Sigmoid colon (tissue), 7 donors: ENCODE results near the gene ORC1. TPM values are rescaled to one million over a fixed set of nuclear protein-coding genes. Genes with fewer than 3 reads are reported as not detected.

ENCODE experiments used
- DNase-seq: peaks from one replicate; pipeline ENCODE4 v3.0.0-alpha.2; 2019
- H3K27ac ChIP-seq, 4 donors: fragments of 200-600 bp; sonication (generic); one replicate each; pipeline ENCODE4 v1.5.1; 2016 to 2019; ENCODE audit warnings: mild to moderate bottlenecking in 1 of 4
- H3K27me3 ChIP-seq, 3 donors: fragments of 200-600 bp; sonication (generic); one replicate each; pipeline ENCODE4 v1.5.1; 2019; ENCODE audit warnings: mild to moderate bottlenecking in 1 of 3
- H3K36me3 ChIP-seq, 4 donors: fragments of 200-600 bp; sonication (generic); one replicate each; pipeline ENCODE4 v1.5.1; 2016 to 2019
- H3K4me1 ChIP-seq, 4 donors: fragments of 200-600 bp; sonication (generic); one replicate each; pipeline ENCODE4 v1.5.1; 2017 to 2019
- H3K4me3 ChIP-seq, 4 donors: fragments of 200-600 bp; sonication (generic); one replicate each; pipeline ENCODE4 v1.5.1; 2017 to 2019; ENCODE audit warnings: mild to moderate bottlenecking in 2 of 4, moderate library complexity in 1 of 4
- H3K9me3 ChIP-seq, 4 donors: fragments of 200-600 bp in 3 of 4; sonication (generic) in 3 of 4; one replicate each; pipeline versions ENCODE4 v1.5.1 to v1.6.1; 2013 to 2019
- EP300 ChIP-seq, 4 donors: sonication (generic); formaldehyde crosslinking; IDR thresholded peaks; one replicate each; pipeline ENCODE4 v1.6.1; 2017; ENCODE audit warnings: antibody characterized with exemption in 4 of 4
- POLR2A ChIP-seq, 2 donors: fragments of 450-650 bp; IDR thresholded peaks; one replicate each; pipeline ENCODE4 v1.6.1; 2016; ENCODE audit warnings: antibody characterized with exemption in 2 of 2, mild to moderate bottlenecking in 2 of 2, moderate library complexity in 2 of 2
- POLR2AphosphoS5 ChIP-seq, 4 donors: sonication (generic); formaldehyde crosslinking; IDR thresholded peaks; one replicate each; pipeline ENCODE4 v1.6.1; 2017; ENCODE audit warnings: antibody characterized with exemption in 4 of 4
- WGBS, 2 donors: extraction: QIAGEN DNeasy Blood & Tissue Kit; methylation state at CpG; one replicate each; pipeline ENCODE4 v1.1.7; 2013; 5-methylcytosine and 5-hydroxymethylcytosine counted together
- intact Hi-C: fragments of 100-400 bp; cut with DNase I; formaldehyde crosslinking; loops from one replicate; pipeline ENCODE4 v1.15.1; 2023
- polyA plus RNA-seq, 3 donors: library from polyadenylated mRNA; stranded (reverse); fragments of 200-250 nt; gene quantifications; one replicate each; pipeline ENCODE4 v1.2.3, GENCODE V29; 2013
- total RNA-seq, 4 donors: library from RNA; depleted of rRNA; stranded (reverse); fragments of >200 nt; gene quantifications; one replicate each; pipeline ENCODE4 v1.1.0, GENCODE V29; 2016
- TF ChIP-seq, protein P1 (sequence below), 4 experiments: fragments of 450-650 bp in 3 of 4; fragments of 200-600 bp in 1 of 4; IDR thresholded peaks; one replicate each; pipeline ENCODE4 v1.5.1; 2016 to 2019; ENCODE audit warnings: antibody characterized with exemption in 4 of 4, mild to moderate bottlenecking in 3 of 4, moderate library complexity in 2 of 4
- donor health status: healthy with polysubstance abuse.
- donor health status: Bipolar disorder and iron deficiency.
- donor health status: healthy.

The ORC1 gene
- total and polyA plus RNA-seq, 7 donors: 0.36 to 6.1 (median 1.2) TPM; not detected in 2

DNA sequence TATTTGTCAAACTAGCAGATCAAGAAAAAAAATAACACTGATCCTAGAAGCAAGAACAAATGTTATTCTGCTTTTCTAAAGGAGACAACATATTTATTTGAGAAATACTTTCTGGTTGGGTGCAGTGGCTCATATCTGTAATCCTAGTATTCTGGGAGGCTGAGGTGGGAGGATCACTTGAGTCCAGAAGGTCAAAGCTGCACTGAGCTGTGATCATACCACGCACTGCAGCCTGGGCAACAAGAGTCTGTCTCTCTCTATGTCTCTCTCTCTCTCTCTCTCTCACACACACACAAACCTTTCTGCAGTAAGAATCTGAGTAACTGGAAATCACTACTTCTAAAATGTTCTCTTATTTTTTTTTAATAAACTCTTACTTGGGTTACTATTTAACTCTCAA is 31.4 kb upstream of the ORC1 start:
- H3K36me3 ChIP-seq: peaks cover 13 to 96% (median 27%) of the 10 kb centered on the region in 4 donors
- TF ChIP-seq EP300 (IDR thresholded peaks at IDR 0.05) (no peak), POLR2A (IDR thresholded peaks at IDR 0.05) (no peak), POLR2AphosphoS5 (IDR thresholded peaks at IDR 0.05) (no peak)
- TF ChIP-seq, protein P1, sequence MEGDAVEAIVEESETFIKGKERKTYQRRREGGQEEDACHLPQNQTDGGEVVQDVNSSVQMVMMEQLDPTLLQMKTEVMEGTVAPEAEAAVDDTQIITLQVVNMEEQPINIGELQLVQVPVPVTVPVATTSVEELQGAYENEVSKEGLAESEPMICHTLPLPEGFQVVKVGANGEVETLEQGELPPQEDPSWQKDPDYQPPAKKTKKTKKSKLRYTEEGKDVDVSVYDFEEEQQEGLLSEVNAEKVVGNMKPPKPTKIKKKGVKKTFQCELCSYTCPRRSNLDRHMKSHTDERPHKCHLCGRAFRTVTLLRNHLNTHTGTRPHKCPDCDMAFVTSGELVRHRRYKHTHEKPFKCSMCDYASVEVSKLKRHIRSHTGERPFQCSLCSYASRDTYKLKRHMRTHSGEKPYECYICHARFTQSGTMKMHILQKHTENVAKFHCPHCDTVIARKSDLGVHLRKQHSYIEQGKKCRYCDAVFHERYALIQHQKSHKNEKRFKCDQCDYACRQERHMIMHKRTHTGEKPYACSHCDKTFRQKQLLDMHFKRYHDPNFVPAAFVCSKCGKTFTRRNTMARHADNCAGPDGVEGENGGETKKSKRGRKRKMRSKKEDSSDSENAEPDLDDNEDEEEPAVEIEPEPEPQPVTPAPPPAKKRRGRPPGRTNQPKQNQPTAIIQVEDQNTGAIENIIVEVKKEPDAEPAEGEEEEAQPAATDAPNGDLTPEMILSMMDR (IDR thresholded peaks at IDR 0.05): no peak
- no peaks in the 10 kb centered on the region for H3K27me3 ChIP-seq
- H3K9me3 ChIP-seq: no peaks in the 10 kb centered on the region
- no peak for DNase-seq
- intact Hi-C loops: no loop called here
- H3K27ac ChIP-seq: no peak overlapping the region
- peaks cover 0 to 3% (median 0%) of the 10 kb centered on the region in 4 donors for H3K4me1 ChIP-seq
- H3K4me3 ChIP-seq: no peak overlapping the region
- WGBS, 2 donors: 98 to 100% methylated on average over 1 of the region's 1 CpG

DNA sequence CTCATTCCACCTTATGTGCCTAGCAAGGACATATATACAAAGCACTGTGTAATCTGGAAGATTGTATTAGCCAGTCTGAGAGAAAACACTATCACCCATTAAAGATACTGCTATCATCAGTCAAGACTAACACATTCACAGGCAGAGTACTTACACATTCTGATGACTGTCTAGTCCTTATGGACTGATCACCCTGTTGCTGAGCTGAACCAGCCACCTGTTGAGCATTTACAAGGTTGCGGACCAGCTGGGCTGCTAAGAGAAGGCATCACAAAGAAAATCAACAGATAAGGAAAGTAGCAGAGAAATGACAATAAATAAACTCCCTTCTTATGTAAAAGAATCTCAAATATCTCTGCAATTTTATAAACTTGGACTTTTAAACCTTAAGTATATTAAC is 31.0 kb upstream of the ORC1 start:
- Histone ChIP-seq H3K9me3 (no peaks in the 10 kb centered on the region), H3K36me3 (peaks cover 17 to 96% (median 28%) of the 10 kb centered on the region in 4 donors), H3K27ac (no peak overlapping the region), H3K27me3 (no peaks in the 10 kb centered on the region), H3K4me1 (peaks cover 0 to 3% (median 0%) of the 10 kb centered on the region in 4 donors), H3K4me3 (no peak overlapping the region)
- intact Hi-C loops: no loop called here
- WGBS, 2 donors: 96 to 98% methylated on average over 1 of the region's 1 CpG
- DNase-seq: no peak
- TF ChIP-seq, protein P1 (IDR thresholded peaks at IDR 0.05): no peak
- TF ChIP-seq POLR2AphosphoS5 (IDR thresholded peaks at IDR 0.05): no peak
- no peak for TF ChIP-seq POLR2A (IDR thresholded peaks at IDR 0.05)
- no peak for TF ChIP-seq EP300 (IDR thresholded peaks at IDR 0.05)

DNA sequence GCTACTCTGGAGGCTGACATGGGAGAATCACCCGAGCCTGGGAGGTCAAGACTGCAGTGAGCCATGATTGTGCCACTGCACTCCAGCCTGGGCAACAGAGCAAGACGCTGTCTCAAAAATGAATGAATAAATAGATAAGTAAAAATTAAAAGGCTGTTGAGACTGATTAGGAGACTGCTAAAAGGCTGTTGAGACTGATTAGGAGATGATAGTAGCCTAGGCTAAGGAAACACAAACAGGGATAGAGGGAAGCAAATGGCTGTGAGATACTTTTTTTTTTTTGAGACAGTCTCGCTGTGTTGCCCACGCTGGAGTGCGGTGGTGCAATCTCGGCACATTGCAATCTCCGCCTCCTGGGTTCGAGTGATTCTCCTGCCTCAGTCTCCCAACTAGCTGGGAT is 28.6 kb upstream of the ORC1 start:
- Histone ChIP-seq H3K9me3 (no peaks in the 10 kb centered on the region), H3K27me3 (no peaks in the 10 kb centered on the region), H3K36me3 (peaks cover 17 to 92% (median 27%) of the 10 kb centered on the region in 4 donors), H3K4me1 (peaks cover 0 to 3% (median 0%) of the 10 kb centered on the region in 4 donors), H3K27ac (no peak overlapping the region), H3K4me3 (no peak overlapping the region)
- 96 to 97% methylated on average over 8 of the region's 8 CpGs for WGBS, 2 donors
- TF ChIP-seq POLR2A (IDR thresholded peaks at IDR 0.05): no peak
- TF ChIP-seq, protein P1 (IDR thresholded peaks at IDR 0.05): no peak
- no peak for TF ChIP-seq EP300 (IDR thresholded peaks at IDR 0.05)
- no peak for TF ChIP-seq POLR2AphosphoS5 (IDR thresholded peaks at IDR 0.05)
- intact Hi-C loops: no loop called here
- DNase-seq: no peak

- Histone ChIP-seq H3K27me3 (no peaks in the 10 kb centered on the region), H3K9me3 (no peaks in the 10 kb centered on the region), H3K27ac (no peak overlapping the region), H3K4me1 (no peaks in the 10 kb centered on the region), H3K36me3 (peaks cover 9 to 72% (median 18%) of the 10 kb centered on the region in 4 donors), H3K4me3 (no peak overlapping the region)
- TF ChIP-seq, protein P1 (IDR thresholded peaks at IDR 0.05): no peak
- TF ChIP-seq POLR2A (IDR thresholded peaks at IDR 0.05): no peak
- no peak for TF ChIP-seq EP300 (IDR thresholded peaks at IDR 0.05)
- TF ChIP-seq POLR2AphosphoS5 (IDR thresholded peaks at IDR 0.05): no peak
- 98% methylated on average over 1 of the region's 1 CpG for WGBS, 2 donors
- intact Hi-C loops: no loop called here
- DNase-seq: no peak
Measured at GRCh38 chr1:52427152-52427551, 22.9 kb upstream of the ORC1 start.

GRCh38 chr1:52426371-52426770 is 22.1 kb upstream of the ORC1 start:
- DNase-seq: no peak
- H3K4me3 ChIP-seq: no peak overlapping the region
- intact Hi-C loops: no loop called here
- H3K27me3 ChIP-seq: no peaks in the 10 kb centered on the region
- 77 to 88% methylated on average over 3 of the region's 3 CpGs for WGBS, 2 donors
- H3K9me3 ChIP-seq: no peaks in the 10 kb centered on the region
- H3K36me3 ChIP-seq: peaks cover 10 to 73% (median 15%) of the 10 kb centered on the region in 4 donors
- H3K4me1 ChIP-seq: no peaks in the 10 kb centered on the region
- TF ChIP-seq EP300 (IDR thresholded peaks at IDR 0.05): no peak
- TF ChIP-seq, protein P1 (IDR thresholded peaks at IDR 0.05): no peak
- H3K27ac ChIP-seq: no peak overlapping the region
